Right forelimb (tissue), 1 donor: ENCODE data around the gene OGFOD2.
A peak's percentile ranks its signal among the peaks of the same experiment; 100 is the strongest.

Experiments used
- DNase-seq: peaks from one replicate; pipeline ENCODE4 v3.0.0-alpha.2; 2018

Gene OGFOD2

DNA sequence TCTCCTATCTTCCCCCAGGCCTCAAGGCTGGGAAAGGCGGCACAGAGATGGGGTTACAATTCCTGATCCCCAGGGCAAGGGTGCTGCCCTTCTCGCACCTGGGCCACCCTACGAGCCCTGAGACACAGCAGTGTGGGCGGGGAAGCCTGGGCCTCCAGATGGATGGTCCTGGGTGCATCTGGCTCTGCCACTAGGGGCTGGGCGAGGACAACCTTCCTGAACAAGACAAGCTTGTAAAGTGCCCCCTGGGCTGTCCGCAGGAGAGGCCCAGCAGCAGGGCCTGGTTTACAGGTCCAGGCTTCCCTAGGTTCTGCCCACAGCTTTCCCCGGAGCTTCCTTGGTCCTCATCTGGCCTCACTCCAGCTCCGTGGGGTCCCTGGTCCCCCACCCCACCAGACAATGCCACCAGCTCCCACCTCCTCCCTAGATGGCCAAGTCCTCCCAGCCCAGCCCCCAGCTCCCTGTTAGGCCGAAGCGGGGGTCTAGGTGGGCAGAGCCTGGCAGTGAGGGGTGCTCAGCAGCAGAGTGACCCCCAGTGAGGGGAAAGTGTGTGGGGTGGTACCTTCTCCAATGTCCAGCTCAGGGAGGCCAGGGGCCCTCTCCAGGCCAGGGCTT lies 14.3 kb downstream of the OGFOD2 start:
- DNase-seq: no peak

- no peak for DNase-seq
Measured at GRCh38 chr12:122989874-122990419, 14.9 kb downstream of the OGFOD2 start.

DNA sequence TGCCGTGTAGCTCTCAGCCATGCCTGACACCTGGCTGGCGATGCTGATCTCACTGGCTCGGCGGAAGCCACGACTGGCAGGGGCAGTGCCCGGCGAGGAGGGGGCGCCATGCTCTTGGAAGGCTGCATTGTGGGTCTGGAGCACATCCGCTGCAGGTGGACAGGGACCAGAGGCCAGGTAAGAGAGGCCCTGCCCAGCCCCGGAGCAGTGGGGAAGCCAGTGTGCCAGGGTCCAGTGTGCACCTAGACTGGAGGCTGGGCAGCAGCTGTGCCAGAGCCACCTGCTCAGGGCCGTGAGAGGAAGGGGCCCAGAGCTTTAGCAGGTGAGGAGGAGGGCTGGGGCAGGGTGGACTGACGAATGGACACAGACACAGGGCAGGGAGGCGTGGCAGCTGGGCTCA lies 15.5 kb downstream of the OGFOD2 start:
- no peak for DNase-seq

- no peak for DNase-seq
Measured at GRCh38 chr12:122990961-122991622, 16.0 kb downstream of the OGFOD2 start.

GRCh38 chr12:122991623-122992275 lies 16.7 kb downstream of the OGFOD2 start:
- DNase-seq: no peak

DNA sequence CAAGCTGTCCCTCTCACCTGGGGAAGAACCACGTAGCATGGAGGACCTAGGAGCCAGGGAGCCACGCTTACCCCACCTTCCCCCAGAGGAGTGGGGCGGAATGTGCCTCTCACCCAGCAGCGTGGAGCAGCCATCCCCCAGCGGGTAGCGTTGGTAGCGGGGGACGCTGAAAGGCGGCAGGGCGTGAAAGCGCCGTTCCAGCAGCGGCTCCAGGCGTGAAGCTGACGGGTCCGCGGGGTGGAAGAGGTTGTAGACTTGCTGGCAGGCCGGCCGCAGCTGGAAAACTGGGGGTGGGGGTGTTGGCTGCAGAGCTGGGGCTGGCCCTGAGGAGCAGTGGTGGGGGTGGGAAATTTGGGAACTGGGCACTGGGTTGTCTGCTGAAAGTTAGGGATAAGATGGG lies 17.3 kb downstream of the OGFOD2 start:
- peak; percentile 37 for DNase-seq

GRCh38 chr12:122994140-122994675 lies 19.2 kb downstream of the OGFOD2 start:
- no peak for DNase-seq

- no peak for DNase-seq
Measured at GRCh38 chr12:122994781-122995502, 19.9 kb downstream of the OGFOD2 start.

- DNase-seq: no peak
Measured at GRCh38 chr12:122995503-122996187, 20.6 kb downstream of the OGFOD2 start.

DNA sequence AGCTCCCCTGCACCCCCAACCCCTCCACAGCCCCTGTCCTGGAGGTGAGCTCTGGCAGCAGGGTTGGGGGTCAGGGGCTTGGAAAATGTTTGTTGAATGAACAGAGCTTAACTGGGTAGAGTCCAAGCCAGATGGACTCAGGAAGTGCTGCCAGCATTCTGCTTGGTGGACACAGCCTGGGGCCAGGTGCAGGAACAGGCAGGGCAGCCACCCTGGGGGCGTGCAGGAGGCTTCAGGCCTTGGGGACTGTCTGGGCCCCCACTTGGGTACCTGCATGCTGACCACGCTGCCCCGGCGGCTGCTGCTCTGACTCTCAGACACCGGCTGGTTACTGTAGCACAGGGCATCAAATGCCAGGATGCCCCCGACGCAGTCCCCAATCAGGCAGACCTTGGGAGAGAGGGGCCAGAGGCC lies 21.2 kb downstream of the OGFOD2 start:
- no peak for DNase-seq

DNA sequence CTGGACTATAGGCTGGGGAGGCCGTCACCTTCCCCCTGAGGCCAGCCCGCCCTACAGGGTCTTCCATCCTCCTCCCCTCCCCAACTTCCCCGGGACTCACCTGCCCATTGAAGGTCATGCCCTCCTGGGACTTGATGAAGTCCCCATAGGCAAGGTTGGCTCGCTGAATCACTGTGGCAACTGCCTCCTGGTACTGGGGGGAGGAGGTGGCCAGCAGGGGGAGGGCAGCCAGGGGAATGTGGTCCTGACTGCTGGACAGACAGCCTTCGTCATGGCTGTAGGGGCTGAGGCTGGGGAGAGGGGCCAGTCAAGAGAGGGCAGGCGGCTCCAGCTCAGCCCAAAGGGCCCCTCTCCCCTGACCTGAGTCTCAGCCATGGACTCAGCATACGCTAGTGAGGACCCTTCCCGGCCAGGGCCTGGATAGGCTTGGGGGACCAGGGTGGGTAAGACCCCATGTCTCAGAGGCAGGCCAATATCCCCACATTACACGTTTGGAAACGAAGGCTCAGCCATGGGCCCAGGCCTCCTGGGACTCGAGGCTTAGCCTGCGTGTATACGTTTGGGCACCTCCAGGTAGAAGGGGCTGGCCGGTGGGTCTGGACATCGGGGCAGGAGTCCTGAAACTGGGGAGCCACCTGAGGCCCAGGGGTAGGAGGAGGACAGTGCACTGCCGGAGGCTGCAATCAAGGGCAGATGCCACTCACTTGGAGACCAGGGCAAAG lies 21.7 kb downstream of the OGFOD2 start:
- peak; percentile 20 for DNase-seq

DNA sequence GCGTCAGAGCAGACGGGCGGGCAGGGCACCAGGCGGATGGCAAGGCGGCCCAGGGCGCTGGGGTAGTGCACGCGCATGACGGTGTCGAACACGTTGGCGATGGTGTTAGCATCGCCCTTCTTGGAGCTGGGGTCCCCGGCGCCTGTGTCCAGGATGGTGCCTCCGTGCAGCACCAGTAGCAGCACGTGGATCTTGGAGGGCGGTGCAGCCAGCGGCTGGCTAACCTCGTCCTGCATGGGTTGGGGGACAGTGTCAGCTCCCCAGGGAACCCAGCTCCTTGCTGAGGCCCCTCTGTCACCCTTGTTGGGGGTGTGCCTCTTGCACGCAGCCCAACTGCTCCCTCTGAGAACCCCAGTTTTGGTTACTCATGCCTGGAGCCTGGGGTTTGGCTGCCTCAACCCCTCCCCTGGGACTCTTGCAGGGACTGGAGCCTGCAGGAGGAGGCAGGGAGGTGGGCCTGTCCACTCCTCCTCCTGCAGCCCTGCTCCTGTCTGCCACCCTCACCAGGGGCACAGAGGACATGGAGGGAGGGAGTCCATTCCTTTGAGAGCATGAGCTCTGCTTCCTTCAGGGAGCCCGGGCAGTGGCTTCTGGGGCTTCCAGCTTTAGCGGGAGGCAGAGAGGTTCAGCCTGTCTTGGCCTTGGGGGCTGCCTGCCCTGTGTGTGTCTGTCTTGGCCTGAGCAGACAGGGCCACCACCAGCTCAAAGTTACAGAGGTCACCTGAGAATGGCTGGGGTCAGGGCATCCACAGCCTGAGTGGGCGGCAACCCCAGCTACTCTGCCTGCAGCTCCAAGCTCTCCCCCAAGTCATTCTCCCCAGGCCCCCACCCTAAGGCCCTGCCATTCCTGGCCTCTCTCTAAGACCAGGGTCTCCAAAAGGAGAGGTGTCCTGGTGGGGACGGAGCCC lies 22.6 kb downstream of the OGFOD2 start:
- no peak for DNase-seq

DNA sequence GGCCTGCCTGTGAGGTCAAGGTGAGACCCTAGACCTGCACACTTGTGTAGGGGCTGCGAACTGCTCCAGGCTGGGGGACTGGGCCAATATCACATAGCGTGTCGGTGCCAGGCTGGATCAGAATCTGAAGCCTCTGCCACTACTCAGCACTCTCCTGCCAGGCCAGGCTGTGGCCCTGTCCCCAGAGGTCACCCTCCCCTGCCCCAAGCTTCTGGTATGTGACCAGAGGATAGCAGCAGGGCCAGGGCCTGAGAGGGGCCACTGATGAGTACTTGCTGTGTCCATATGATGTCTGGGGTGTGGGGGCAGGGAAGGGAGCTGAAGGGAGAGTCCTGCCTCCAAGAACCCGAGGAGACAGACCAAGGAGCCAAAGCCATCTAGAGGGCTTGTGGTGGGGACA lies 23.3 kb downstream of the OGFOD2 start:
- DNase-seq: no peak

GRCh38 chr12:122999196-122999946 lies 24.3 kb downstream of the OGFOD2 start:
- DNase-seq: peak; percentile 38

DNA sequence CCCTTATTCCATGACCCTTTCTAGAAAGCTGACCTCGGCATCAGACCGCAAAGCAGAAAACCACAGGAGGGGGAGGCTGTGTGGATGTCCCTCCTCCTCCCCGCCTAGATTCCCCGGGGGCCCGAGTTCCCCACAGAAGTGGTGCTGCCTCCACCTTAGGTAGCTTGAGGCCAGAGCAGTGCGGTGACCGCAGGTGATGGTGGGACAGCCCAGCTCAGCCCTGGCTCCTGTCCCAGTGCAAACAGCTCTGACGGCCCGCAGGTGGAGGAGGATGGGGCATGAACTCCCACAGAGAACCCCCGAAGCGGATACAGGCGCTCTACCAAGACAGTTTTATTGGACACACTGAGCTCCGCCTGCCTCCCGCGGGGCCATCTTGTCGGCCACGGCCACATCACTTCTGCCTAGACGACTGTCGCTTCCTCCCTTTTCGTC lies 25.0 kb downstream of the OGFOD2 start:
- DNase-seq: peak; percentile 22

DNA sequence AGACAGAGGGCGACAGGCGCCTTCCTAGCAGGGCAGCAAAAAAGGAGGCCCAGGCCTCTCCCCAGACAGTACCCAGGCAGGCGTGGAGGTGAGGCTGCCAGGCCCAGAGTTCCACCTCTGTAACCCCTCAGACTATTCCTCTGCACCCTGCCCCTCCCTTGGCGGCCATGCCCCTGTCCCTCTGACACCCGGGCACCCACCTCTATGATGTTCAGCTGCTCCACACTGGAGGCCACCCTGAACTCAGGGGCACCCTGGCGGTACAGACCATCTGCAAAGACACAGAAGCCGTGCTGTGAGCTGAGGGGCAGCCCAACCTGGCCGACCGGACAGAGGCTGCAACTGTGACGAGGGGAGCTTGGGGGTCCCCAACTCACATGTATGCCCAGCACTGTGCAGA lies 25.5 kb downstream of the OGFOD2 start:
- peak; percentile 27 for DNase-seq

DNA sequence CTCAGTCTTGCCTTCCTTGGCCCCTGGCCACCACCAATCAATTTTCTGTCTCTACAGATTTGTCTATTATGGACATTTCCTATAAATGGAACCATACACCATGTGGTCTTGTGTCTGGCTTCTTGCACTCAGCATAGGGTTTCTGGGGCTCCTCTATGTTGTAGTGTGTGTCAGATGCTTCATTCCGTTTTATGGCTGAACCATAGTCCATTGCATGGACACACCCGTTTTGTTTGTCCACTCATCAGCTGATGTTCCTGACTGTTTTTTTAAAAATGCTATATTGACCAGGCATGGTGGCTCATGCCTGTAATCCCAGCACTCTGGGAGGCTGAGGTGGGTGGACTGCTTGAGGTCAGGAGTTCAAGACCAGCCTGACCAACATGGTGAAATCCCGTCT lies 26.4 kb downstream of the OGFOD2 start:
- DNase-seq: no peak

DNA sequence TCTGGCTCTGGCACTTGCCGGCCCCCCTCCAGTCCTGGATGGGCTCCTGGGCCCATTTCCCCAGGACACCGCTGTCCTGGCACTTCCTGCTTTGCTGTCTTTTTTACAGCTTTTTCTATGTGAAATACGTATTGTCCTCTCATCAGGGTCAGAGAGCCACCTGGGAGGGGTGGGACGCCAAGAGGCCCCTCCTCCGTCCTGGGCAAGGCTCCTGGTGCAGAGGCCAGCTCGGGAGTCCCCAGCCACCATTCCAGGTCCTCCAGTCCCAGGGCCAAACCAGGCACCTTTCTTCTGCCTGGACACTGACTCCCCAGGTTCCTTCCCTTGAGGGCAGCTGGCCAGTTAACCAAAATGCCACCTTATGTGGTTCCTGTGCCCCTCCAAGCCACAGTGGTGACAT lies 28.2 kb downstream of the OGFOD2 start:
- peak; percentile 20 for DNase-seq

- peak; percentile 15 for DNase-seq
Measured at GRCh38 chr12:123004287-123004686, 29.2 kb downstream of the OGFOD2 start.
